Fibroblast of skin of right quadriceps (primary cell): ENCODE data around the gene MRRF.
"Not testable (repeated sequence)": the region's sequence is repeated elsewhere in the genome, so short reads cannot be mapped to it uniquely, and the experiment has no call there.

ENCODE experiments used
- DNase-seq: peaks from one replicate; pipeline ENCODE4 v3.0.0-alpha.2; 2013

The MRRF gene

GRCh38 chr9:122363131-122363530, 98.4 kb downstream of the MRRF start:
- not testable (repeated sequence) for DNase-seq

- no peak for DNase-seq
Observed at GRCh38 chr9:122364117-122364782, 99.6 kb downstream of the MRRF start.

GRCh38 chr9:122364783-122365150, 100.1 kb downstream of the MRRF start:
- DNase-seq = no peak

- DNase-seq = no peak
Observed at GRCh38 chr9:122366074-122366660, 101.5 kb downstream of the MRRF start.

GRCh38 chr9:122367065-122367464, 102.4 kb downstream of the MRRF start:
- DNase-seq = no peak

GRCh38 chr9:122367774-122368460, 103.2 kb downstream of the MRRF start:
- DNase-seq = no peak

- no peak for DNase-seq
Observed at GRCh38 chr9:122368642-122369041, 104.0 kb downstream of the MRRF start.

GRCh38 chr9:122370303-122370702, 105.6 kb downstream of the MRRF start:
- DNase-seq = no peak

- no peak for DNase-seq
Observed at GRCh38 chr9:122370869-122371755, 106.4 kb downstream of the MRRF start, which contains the start of gene PTGS1. PTGS1 (plus strand) TSS chr9:122371024; CDS start chr9:122371085, 61 bp downstream.

GRCh38 chr9:122371846-122372245, 107.2 kb downstream of the MRRF start:
- no peak for DNase-seq

GRCh38 chr9:122372856-122373845, 108.5 kb downstream of the MRRF start:
- DNase-seq = no peak

- peak; percentile 45 for DNase-seq
Observed at GRCh38 chr9:122374885-122375420, 110.3 kb downstream of the MRRF start.

- DNase-seq = no peak
Observed at GRCh38 chr9:122376796-122377195, 112.1 kb downstream of the MRRF start.

GRCh38 chr9:122377241-122378164, 112.8 kb downstream of the MRRF start:
- DNase-seq = no peak

GRCh38 chr9:122378236-122378635, 113.6 kb downstream of the MRRF start:
- DNase-seq = no peak

- DNase-seq = no peak
Observed at GRCh38 chr9:122379340-122379739, 114.7 kb downstream of the MRRF start.

GRCh38 chr9:122380293-122380692, 115.6 kb downstream of the MRRF start:
- DNase-seq = no peak
